Common myeloid progenitor, CD34-positive (primary cell): ENCODE results near the gene PAM.

ENCODE experiments used
- CTCF ChIA-PET: fragments of 350-600 bp; sonication (Branson Sonifier 250); formaldehyde crosslinking; loops from one replicate; lab custom pipeline; 2021; ENCODE audit warnings: antibody characterized with exemption; lab: Charles Lee
- POLR2A ChIA-PET: fragments of 350-600 bp; sonication (Branson Sonifier 250); formaldehyde crosslinking; loops from one replicate; lab custom pipeline; 2021; ENCODE audit warnings: antibody characterized with exemption; lab: Charles Lee
- DNase-seq, 3 donors: peaks; one replicate each; pipeline versions ENCODE4 v3.0.0 to v3.0.0-alpha.2; 2013
- H3K27ac ChIP-seq, 2 experiments: 1 replicate in 1 of 2; 2 replicates in 1 of 2; pipeline ENCODE4 v1.7.0; 2013; ENCODE audit warnings: inconsistent platforms in 2 of 2, low read length in 2 of 2, mild to moderate bottlenecking in 2 of 2, low read depth in 1 of 2, moderate library complexity in 1 of 2; ENCODE audit not compliant: severe bottlenecking in 2 of 2, insufficient read depth in 1 of 2, poor library complexity in 1 of 2
- H3K27me3 ChIP-seq, 5 experiments: replicated peaks in 2 of 5; 1 replicate in 3 of 5; 2 replicates in 2 of 5; pipeline versions ENCODE4 v1.6.1 to v1.7.0; 2013; ENCODE audit warnings: low read length in 4 of 5, mild to moderate bottlenecking in 2 of 5, moderate library complexity in 2 of 5, inconsistent platforms in 1 of 5; ENCODE audit not compliant: insufficient read depth in 5 of 5, control insufficient read depth in 4 of 5
- H3K36me3 ChIP-seq, 4 experiments: 1 replicate in 2 of 4; 2 replicates in 2 of 4; pipeline versions ENCODE4 v1.6.1 to v1.7.0; 2013; ENCODE audit warnings: low read length in 3 of 4, control low read depth in 1 of 4, mild to moderate bottlenecking in 1 of 4; ENCODE audit not compliant: control insufficient read depth in 4 of 4, insufficient read depth in 4 of 4
- H3K4me1 ChIP-seq, 4 experiments: 1 replicate in 3 of 4; 2 replicates in 1 of 4; pipeline versions ENCODE4 v1.6.1 to v1.7.1; 2013; ENCODE audit warnings: low read length in 3 of 4, mild to moderate bottlenecking in 3 of 4, control low read depth in 1 of 4, inconsistent platforms in 1 of 4, moderate library complexity in 1 of 4; ENCODE audit not compliant: control insufficient read depth in 4 of 4, insufficient read depth in 4 of 4; ENCODE audit errors: control extremely low read depth in 1 of 4
- H3K4me3 ChIP-seq, 7 experiments: 1 replicate in 4 of 7; 2 replicates in 3 of 7; pipeline versions ENCODE4 v1.5.1 to v1.7.0; 2013; ENCODE audit warnings: mild to moderate bottlenecking in 7 of 7, low read length in 6 of 7, moderate library complexity in 6 of 7, inconsistent platforms in 2 of 7, low read depth in 2 of 7, control low read depth in 1 of 7; ENCODE audit not compliant: insufficient read depth in 4 of 7, control insufficient read depth in 1 of 7; ENCODE audit errors: extremely low read depth in 1 of 7
- H3K9me3 ChIP-seq, 5 experiments: 1 replicate in 4 of 5; 2 replicates in 1 of 5; pipeline versions ENCODE4 v1.6.1 to v1.7.1; 2013; ENCODE audit warnings: low read length in 4 of 5, mild to moderate bottlenecking in 2 of 5, inconsistent platforms in 1 of 5, low read depth in 1 of 5, moderate library complexity in 1 of 5; ENCODE audit not compliant: control insufficient read depth in 4 of 5, insufficient read depth in 2 of 5; ENCODE audit errors: control extremely low read depth in 1 of 5
- WGBS: methylation state at CpG from one replicate; pipeline ENCODE4 v1.1.5; 2013; ENCODE audit not compliant: insufficient coverage; 5-methylcytosine and 5-hydroxymethylcytosine counted together

The PAM gene

DNA sequence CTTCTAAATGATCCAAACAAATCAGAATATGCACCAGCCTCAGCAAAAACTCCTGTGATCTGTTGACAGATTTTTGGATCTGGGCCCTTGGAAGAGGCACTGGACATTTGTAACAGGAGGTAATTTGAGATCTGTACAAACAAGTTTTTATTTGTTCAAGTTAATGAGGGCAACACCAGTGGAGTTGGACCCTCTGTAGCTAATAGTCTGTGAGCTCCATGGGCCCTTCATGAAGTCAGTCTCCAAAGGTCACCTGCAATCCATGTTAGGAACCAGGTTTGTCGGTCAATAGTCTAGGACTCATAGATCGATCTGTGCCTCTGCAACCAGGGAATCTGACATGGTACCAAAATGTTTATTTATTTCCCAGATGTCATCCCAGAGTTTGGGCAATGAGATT lies 40.9 kb downstream of the PAM start:
- peaks cover 6 to 11% (median 9%) of the 10 kb centered on the region in 4 experiments for H3K4me1 ChIP-seq
- no peaks in the 10 kb centered on the region for H3K9me3 ChIP-seq
- ChIA-PET CTCF (interaction anchor here (1.0 kb wide), 1 partner anchor 212 kb away, joined by 3 read pairs; no protein-coding TSS in a partner anchor), POLR2A (no interaction called here)
- H3K36me3 ChIP-seq: no peaks in the 10 kb centered on the region
- H3K27me3 ChIP-seq: no peaks in the 10 kb centered on the region
- DNase-seq: no peak
- no peak overlapping the region for H3K4me3 ChIP-seq
- no peak overlapping the region for H3K27ac ChIP-seq
- WGBS: 100% methylated on average over 2 of the region's 2 CpGs

DNA sequence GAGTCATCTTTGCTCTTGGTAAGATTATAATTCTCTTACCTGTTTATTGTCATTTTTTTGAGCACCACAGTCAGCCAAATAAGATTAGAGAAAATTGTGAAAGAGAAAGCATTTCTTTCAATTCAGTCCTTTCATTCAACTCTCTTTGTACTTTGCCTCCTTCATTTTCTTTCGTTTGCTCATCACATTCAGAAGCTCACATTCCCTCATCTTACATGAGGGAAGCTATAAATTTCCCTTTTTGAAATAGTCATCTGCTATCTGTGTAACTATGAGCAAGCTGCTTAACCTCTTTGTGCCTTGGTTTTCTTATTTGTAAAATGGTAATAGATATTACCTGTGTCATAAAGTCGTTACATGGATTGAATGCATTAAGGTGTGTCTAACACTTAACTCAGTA lies 41.4 kb downstream of the PAM start:
- Histone ChIP-seq H3K4me1 (peaks cover 9 to 15% (median 14%) of the 10 kb centered on the region in 4 experiments), H3K27ac (no peak overlapping the region), H3K36me3 (no peaks in the 10 kb centered on the region), H3K27me3 (no peaks in the 10 kb centered on the region), H3K4me3 (no peak overlapping the region), H3K9me3 (no peaks in the 10 kb centered on the region)
- ChIA-PET POLR2A (no interaction called here), CTCF (interaction anchor here (1.0 kb wide), 1 partner anchor 212 kb away, joined by 3 read pairs; no protein-coding TSS in a partner anchor)
- WGBS: no CpG with 5 or more reads among the region's 2 CpGs
- DNase-seq: no peak

- H3K9me3 ChIP-seq: no peaks in the 10 kb centered on the region
- DNase-seq: no peak
- no peak overlapping the region for H3K4me3 ChIP-seq
- ChIA-PET CTCF (interaction anchor here (1.1 kb wide), 1 partner anchor 35 kb away, joined by 4 read pairs; no protein-coding TSS in a partner anchor), POLR2A (no interaction called here)
- WGBS: no CpG with 5 or more reads among the region's 1 CpG
- no peaks in the 10 kb centered on the region for H3K36me3 ChIP-seq
- peaks cover 9 to 18% (median 16%) of the 10 kb centered on the region in 4 experiments for H3K4me1 ChIP-seq
- H3K27me3 ChIP-seq: no peaks in the 10 kb centered on the region
- no peak overlapping the region for H3K27ac ChIP-seq
Measured at GRCh38 chr5:102797322-102797884, 42.3 kb downstream of the PAM start.

GRCh38 chr5:102798104-102798785 lies 43.1 kb downstream of the PAM start:
- WGBS: 91% methylated on average over 3 of the region's 5 CpGs
- H3K4me3 ChIP-seq: no peak overlapping the region
- ChIA-PET POLR2A (no interaction called here), CTCF (interaction anchor here (1.0 to 1.1 kb wide), 2 partner anchors 8 to 36 kb away, joined by 3 to 4 read pairs; no protein-coding TSS in a partner anchor)
- H3K27me3 ChIP-seq: no peaks in the 10 kb centered on the region
- DNase-seq: no peak
- H3K27ac ChIP-seq: no peak overlapping the region
- H3K36me3 ChIP-seq: no peaks in the 10 kb centered on the region
- H3K9me3 ChIP-seq: no peaks in the 10 kb centered on the region
- H3K4me1 ChIP-seq: peaks cover 9 to 21% (median 14%) of the 10 kb centered on the region in 4 experiments

- POLR2A ChIA-PET: interaction anchor here (1.0 kb wide), 1 partner anchor 42 kb away, joined by 3 read pairs; no protein-coding TSS in a partner anchor
Measured at GRCh38 chr5:102799017-102799416, 43.9 kb downstream of the PAM start.

DNA sequence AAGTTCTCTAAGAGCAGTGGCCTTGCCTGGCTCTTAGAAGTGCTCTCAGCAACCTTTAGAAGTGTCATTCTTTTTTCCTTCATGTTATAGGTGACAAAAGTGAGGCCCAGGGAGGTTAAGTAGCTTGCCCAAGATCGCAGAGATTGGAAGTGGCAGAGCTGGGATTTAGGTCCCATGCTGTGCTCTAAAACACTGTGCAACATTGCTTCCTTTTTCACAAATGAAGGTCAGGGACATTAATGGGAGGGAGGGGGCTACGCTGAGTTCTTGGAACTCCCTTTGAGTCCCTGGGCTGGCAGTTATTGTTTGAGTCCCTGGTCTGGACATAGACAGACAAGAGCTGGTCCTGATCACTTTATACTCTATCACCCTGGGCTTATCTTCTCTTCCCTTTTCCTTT lies 45.3 kb downstream of the PAM start:
- 93% methylated on average over 2 of the region's 2 CpGs for WGBS
- H3K9me3 ChIP-seq: no peaks in the 10 kb centered on the region
- no peaks in the 10 kb centered on the region for H3K36me3 ChIP-seq
- no peak overlapping the region for H3K4me3 ChIP-seq
- ChIA-PET CTCF (interaction anchor here (0.9 to 1.5 kb wide), 2 partner anchors 19 to 53 kb away, joined by 3 to 6 read pairs; no protein-coding TSS in a partner anchor), POLR2A (interaction anchor here (0.6 kb wide), 1 partner anchor 125 kb away, joined by 3 read pairs; no protein-coding TSS in a partner anchor)
- no peaks in the 10 kb centered on the region for H3K27me3 ChIP-seq
- H3K4me1 ChIP-seq: peaks cover 9 to 21% (median 14%) of the 10 kb centered on the region in 4 experiments
- DNase-seq: no peak
- no peak overlapping the region for H3K27ac ChIP-seq

More at GRCh38 chr5:102799017-102799416, 43.9 kb downstream of the PAM start:
- CTCF ChIA-PET: interaction anchor here (1.0 to 1.5 kb wide), 2 partner anchors 9 to 17 kb away, joined by 3 to 6 read pairs; no protein-coding TSS in a partner anchor
- Histone ChIP-seq H3K27ac (no peak overlapping the region), H3K4me3 (no peak overlapping the region), H3K27me3 (no peaks in the 10 kb centered on the region), H3K9me3 (no peaks in the 10 kb centered on the region), H3K36me3 (no peaks in the 10 kb centered on the region), H3K4me1 (peaks cover 9 to 21% (median 14%) of the 10 kb centered on the region in 4 experiments)
- WGBS: 83% methylated on average over 2 of the region's 2 CpGs
- no peak for DNase-seq

- no peaks in the 10 kb centered on the region for H3K9me3 ChIP-seq
- ChIA-PET POLR2A (no interaction called here), CTCF (no interaction called here)
- DNase-seq: peak; percentile 15 to 92 (median 78)
- no peaks in the 10 kb centered on the region for H3K27me3 ChIP-seq
- WGBS: 0% methylated on average over 3 of the region's 3 CpGs
- no peaks in the 10 kb centered on the region for H3K36me3 ChIP-seq
- peak overlapping the region in 1 of 7 experiments; percentile 39 for H3K4me3 ChIP-seq
- no peak overlapping the region for H3K27ac ChIP-seq
- H3K4me1 ChIP-seq: peaks cover 9 to 21% (median 14%) of the 10 kb centered on the region in 4 experiments
Measured at GRCh38 chr5:102801371-102801770, 46.3 kb downstream of the PAM start.
